Right cardiac atrium (tissue), 5 donors: ENCODE results near the gene SEMA5A. TPM values are rescaled to one million over a fixed set of nuclear protein-coding genes. Genes with fewer than 3 reads are reported as not detected.

Experiments
- ATAC-seq, 2 donors: fragments of 200-7000 bp; cut with Tn5 transposase; one replicate each; pipeline versions ENCODE4 v1.8.0 to v1.9.1; 2020; ENCODE audit warnings: moderate library complexity in 2 of 2, mild to moderate bottlenecking in 1 of 2
- DNase-seq, 3 donors: peaks; one replicate each; pipeline ENCODE4 v3.0.0-alpha.2; 2020
- H3K27ac ChIP-seq: one replicate; pipeline ENCODE4 v1.5.1; 2013; ENCODE audit warnings: mild to moderate bottlenecking, low read length, control low read depth, moderate library complexity
- H3K27me3 ChIP-seq: one replicate; pipeline ENCODE4 v1.6.1; 2013; ENCODE audit not compliant: control insufficient read depth, insufficient read depth
- H3K4me1 ChIP-seq: one replicate; pipeline ENCODE4 v1.6.1; 2013; ENCODE audit warnings: low read length; ENCODE audit not compliant: control insufficient read depth, insufficient read depth
- H3K4me3 ChIP-seq: one replicate; pipeline ENCODE4 v1.5.1; 2013; ENCODE audit warnings: low read length, control low read depth
- H3K9me3 ChIP-seq: one replicate; pipeline ENCODE4 v1.6.1; 2013; ENCODE audit warnings: low read length; ENCODE audit not compliant: control insufficient read depth
- WGBS: extraction: QIAGEN DNeasy Blood & Tissue Kit; methylation state at CpG from one replicate; pipeline ENCODE4 v1.1.7; 2013; 5-methylcytosine and 5-hydroxymethylcytosine counted together
- intact Hi-C, 4 donors: fragments of 100-400 bp; cut with DNase I; formaldehyde crosslinking; loops; one replicate each; pipeline versions ENCODE4 v1.11.0 to v1.14.0; 2022 to 2023
- polyA plus RNA-seq: library from polyadenylated mRNA; stranded (reverse); fragments of 200-250 nt; gene quantifications from one replicate; pipeline ENCODE4 v1.2.3, GENCODE V29; 2013
- total RNA-seq, 4 donors: library from RNA; stranded (reverse); fragmentation: NEBNext Ultra II Directional; extraction: Animal tissue kit (Norgen Biotek cat#: 25700); gene quantifications; one replicate each; pipeline ENCODE4 v1.2.1, GENCODE V29; 2021
- donor health status: healthy with polysubstance abuse.
- donor health status: DM: no; HTN: yes; CAD: no.
- donor health status: DM: no; HTN: no; CAD: no.
- donor health status: DM: no; HTN: yes; CAD: no; lungs with severe emphysema.
- donor health status: DM: yes; HTN: yes; CAD: no.

Gene SEMA5A
- total and polyA plus RNA-seq, 5 donors, result 6.7 to 28.2 (median 23.9) TPM

DNA sequence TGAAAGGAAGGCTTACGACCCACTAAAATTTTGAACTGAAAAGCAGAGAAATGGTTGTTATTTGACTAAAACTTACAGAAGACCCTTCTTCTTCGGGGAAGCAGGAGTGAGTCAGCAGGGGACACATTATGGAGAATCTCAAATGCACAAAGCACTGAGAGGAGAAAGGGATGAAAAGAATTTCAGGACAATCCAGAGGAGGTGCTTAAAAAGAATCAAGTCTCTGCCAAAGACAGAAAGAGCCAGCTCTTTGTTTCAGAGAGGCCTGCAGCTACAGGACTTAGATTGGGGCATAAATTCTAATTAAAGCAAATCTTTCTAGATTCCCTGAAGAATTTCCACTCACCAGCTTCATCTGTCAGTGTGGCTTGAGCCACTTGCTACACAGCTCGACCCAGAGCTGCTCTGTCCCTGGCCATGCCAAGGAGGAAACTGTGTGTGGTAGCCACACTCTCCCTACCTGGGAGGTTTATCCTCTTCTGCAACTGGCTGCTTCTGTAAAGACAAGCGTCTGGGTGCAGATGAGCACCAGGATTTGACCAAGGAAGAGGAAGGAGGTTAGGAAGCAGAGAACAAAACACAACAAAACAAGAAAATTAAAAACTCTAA is 89.9 kb downstream of the SEMA5A start:
- Histone ChIP-seq H3K4me3 (no peak overlapping the region), H3K9me3 (peaks cover 8% of the 10 kb centered on the region), H3K27ac (peak overlapping the region; percentile 65), H3K4me1 (peaks cover 2% of the 10 kb centered on the region), H3K27me3 (no peaks in the 10 kb centered on the region)
- ATAC-seq (no peak), DNase-seq (no peak)
- intact Hi-C loops, result no loop called here
- WGBS, result 46% methylated on average over 4 of the region's 4 CpGs

DNA sequence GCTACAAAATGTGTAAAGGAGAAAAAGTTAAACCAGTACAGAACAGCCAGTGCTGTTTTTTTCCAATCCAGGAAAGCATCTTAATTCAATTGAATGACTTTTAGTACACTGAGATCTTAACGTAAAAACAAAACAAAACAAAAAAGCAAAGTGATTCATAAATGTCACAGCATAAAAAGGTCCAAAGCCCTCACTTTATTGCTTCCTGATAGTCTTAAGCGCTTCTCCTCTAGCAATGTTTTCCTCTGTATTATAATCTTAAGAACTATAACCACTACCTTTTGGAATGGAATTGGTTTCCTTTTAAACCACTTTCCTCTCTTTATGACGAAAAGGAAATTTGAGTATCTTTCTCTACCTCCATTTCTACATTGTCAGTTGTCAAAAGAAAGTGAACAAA is 91.4 kb downstream of the SEMA5A start:
- Histone ChIP-seq H3K4me1 (peaks cover 5% of the 10 kb centered on the region), H3K27ac (no peak overlapping the region), H3K27me3 (no peaks in the 10 kb centered on the region), H3K9me3 (peaks cover 8% of the 10 kb centered on the region), H3K4me3 (no peak overlapping the region)
- intact Hi-C loops, result loop anchor here in 1 of 4 donors (5.0 kb wide), 1 partner anchor 43 kb away; no protein-coding TSS in a partner anchor
- ATAC-seq (no peak), DNase-seq (no peak)
- WGBS, result 78% methylated on average over 3 of the region's 3 CpGs

DNA sequence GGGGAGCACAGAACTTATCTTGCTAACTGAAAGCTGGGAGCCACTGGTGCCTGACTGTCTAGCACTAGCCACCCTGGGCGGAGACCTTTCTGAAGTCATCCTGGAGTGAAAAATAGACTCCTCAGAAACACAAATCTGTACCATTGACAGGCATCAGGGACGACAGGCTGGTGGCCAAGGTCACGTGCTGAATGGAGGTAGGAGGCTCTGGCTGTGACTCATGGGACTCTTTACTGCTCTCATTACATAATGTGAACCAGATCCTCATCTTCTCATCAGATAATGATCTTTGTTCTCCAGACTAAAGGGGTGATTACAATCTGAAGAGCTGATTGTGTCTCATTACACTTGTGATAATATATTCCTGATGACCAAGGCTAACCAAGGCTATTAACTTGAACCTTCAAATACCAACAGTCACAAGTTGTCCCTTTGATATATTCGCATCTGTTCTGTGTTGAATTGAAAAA is 91.8 kb downstream of the SEMA5A start:
- H3K4me1 ChIP-seq, result peaks cover 5% of the 10 kb centered on the region
- no peak overlapping the region for H3K4me3 ChIP-seq
- peak overlapping the region; percentile 62 for H3K27ac ChIP-seq
- no peaks in the 10 kb centered on the region for H3K27me3 ChIP-seq
- peaks cover 9% of the 10 kb centered on the region for H3K9me3 ChIP-seq
- intact Hi-C loops, result loop anchor here in 1 of 4 donors (5.0 kb wide), 1 partner anchor 43 kb away; no protein-coding TSS in a partner anchor
- no peak for ATAC-seq
- DNase-seq, result no peak
- WGBS, result 66% methylated on average over 4 of the region's 4 CpGs

DNA sequence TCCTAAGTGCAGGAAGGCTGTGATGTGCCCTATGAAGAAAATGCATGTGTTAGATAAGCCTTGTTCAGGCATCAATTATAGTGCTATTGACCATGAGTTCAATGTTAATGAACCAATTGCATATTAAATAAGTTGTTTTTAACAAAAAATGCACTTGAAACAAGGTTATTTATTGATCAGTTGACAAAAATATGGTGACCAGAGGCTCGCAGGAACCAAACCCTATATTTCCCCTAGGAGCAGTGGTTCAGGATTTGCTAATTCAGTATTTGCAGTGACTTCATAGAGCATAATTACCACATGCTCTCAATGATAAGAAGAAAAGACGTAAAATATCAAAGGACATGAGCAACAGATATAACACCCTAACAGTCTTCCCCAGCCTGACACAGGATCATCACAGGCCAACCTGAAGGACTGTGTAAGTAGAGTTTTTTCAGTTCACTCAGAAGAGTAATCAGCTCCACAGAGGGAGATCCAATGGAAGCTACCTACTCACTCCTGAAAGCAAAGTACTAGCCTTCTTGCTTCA is 92.3 kb downstream of the SEMA5A start:
- Histone ChIP-seq H3K4me3 (no peak overlapping the region), H3K27me3 (no peaks in the 10 kb centered on the region), H3K4me1 (peaks cover 5% of the 10 kb centered on the region), H3K9me3 (peaks cover 8% of the 10 kb centered on the region), H3K27ac (peak overlapping the region; percentile 62)
- no peak for DNase-seq
- intact Hi-C loops, result loop anchor here in 1 of 4 donors (5.0 kb wide), 1 partner anchor 44 kb away; no protein-coding TSS in a partner anchor
- WGBS, result 71% methylated on average over 2 of the region's 2 CpGs
- no peak for ATAC-seq

DNA sequence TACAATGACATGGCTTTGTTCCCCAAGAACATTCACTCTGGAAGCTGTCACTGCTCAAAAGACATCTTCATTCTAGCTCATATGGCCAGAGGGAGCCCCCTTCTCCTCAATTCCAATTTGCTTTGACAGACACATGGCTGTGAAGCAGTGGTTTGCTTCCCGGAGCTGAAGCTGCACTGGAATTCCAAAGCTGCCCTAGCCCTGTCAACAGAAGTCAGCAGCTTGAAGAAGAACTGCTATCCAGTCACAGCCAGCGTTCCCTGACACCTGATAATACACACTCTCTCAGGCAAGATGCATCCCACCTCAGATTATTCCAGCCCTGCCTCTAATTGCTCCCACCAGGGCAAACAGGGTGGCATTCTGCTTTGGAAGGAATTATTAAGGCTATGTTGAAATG is 93.7 kb downstream of the SEMA5A start:
- Histone ChIP-seq H3K27ac (peak overlapping the region; percentile 77), H3K27me3 (no peaks in the 10 kb centered on the region), H3K9me3 (peaks cover 10% of the 10 kb centered on the region), H3K4me1 (peaks cover 5% of the 10 kb centered on the region), H3K4me3 (no peak overlapping the region)
- WGBS, result 28% methylated on average over 2 of the region's 2 CpGs
- peak; percentile 72 to 85 for ATAC-seq
- intact Hi-C loops, result loop anchor here in 1 of 4 donors (5.0 kb wide), 1 partner anchor 45 kb away; no protein-coding TSS in a partner anchor
- no peak for DNase-seq

DNA sequence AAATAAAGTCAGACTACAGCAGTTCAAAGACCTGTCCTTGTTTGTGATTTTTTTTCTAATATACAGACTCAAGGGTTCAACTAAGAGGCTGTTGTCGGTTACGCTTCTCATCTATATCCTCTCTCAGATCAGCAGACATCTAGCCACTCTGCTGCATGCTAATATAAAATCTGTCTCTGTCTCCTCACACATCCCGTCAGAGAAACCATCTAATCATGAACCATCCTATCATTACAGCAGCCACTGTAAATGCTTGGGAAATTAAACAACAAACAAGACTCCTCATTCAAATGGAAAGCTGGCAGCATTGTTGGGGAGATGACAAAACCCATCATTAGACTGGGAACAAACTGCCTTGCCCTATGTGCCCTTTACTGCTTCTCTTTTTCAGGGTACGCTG is 94.8 kb downstream of the SEMA5A start:
- ATAC-seq, result no peak
- Histone ChIP-seq H3K4me1 (peaks cover 4% of the 10 kb centered on the region), H3K9me3 (peaks cover 9% of the 10 kb centered on the region), H3K27me3 (no peaks in the 10 kb centered on the region), H3K27ac (peak overlapping the region; percentile 54), H3K4me3 (no peak overlapping the region)
- DNase-seq, result no peak
- intact Hi-C loops, result loop anchor here in 1 of 4 donors (5.0 kb wide), 1 partner anchor 46 kb away; no protein-coding TSS in a partner anchor
- 68% methylated on average over 4 of the region's 4 CpGs for WGBS

DNA sequence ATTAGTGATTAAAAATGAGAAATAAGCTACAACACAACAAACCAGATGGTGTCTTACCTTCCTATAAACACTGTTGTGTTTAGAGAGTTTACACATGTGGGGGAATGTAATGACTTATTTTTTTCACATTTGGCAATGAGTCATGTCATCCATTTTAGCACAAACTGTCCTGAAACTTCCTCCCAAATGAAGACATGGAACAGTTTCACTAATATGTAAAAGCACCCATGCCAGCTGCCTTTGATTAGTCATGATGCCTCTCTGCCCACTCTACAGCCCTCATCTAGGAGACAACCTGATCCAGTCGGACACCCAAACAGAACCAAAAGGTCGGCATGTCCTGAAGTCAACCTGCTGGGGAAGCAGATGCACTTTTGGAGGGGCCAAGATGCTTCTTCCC is 98.2 kb downstream of the SEMA5A start:
- no peak overlapping the region for H3K4me3 ChIP-seq
- H3K27ac ChIP-seq, result no peak overlapping the region
- H3K4me1 ChIP-seq, result peaks cover 3% of the 10 kb centered on the region
- intact Hi-C loops, result no loop called here
- WGBS, result 89% methylated on average over 2 of the region's 2 CpGs
- H3K9me3 ChIP-seq, result peaks cover 4% of the 10 kb centered on the region
- H3K27me3 ChIP-seq, result no peaks in the 10 kb centered on the region
- DNase-seq, result no peak
- ATAC-seq, result no peak

DNA sequence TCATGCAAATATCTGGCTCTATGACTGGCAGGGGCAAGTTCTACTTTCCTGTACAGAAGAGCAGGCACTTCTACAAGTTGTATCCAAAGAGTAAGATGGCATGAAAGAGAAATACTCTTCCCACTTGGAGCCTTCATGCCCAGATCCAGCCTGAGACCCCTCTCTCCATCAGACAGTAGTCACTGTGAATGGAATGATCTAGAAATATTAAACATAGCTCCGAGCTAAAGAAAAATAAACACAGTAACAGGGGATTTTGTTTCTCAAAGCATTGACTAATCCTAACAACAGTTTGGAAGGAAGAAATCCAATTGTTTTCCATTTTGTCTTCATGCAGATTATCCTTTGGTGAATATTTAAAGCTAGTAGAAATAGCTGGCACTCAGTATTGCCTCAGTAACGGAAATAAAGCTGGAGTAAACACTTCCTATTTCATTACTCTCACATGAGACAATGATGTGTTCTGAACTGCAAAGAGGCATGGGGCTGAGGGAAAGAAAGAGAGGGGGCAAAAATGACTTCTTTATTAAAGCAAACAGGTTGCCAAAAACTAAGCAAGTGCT is 100.0 kb downstream of the SEMA5A start:
- Histone ChIP-seq H3K9me3 (peaks cover 8% of the 10 kb centered on the region), H3K27ac (peak overlapping the region; percentile 28), H3K4me1 (peaks cover 3% of the 10 kb centered on the region), H3K4me3 (no peak overlapping the region), H3K27me3 (no peaks in the 10 kb centered on the region)
- peak in 1 of 2 donors; percentile 59 for ATAC-seq
- DNase-seq, result no peak
- 30% methylated on average over 2 of the region's 2 CpGs for WGBS
- intact Hi-C loops, result no loop called here

DNA sequence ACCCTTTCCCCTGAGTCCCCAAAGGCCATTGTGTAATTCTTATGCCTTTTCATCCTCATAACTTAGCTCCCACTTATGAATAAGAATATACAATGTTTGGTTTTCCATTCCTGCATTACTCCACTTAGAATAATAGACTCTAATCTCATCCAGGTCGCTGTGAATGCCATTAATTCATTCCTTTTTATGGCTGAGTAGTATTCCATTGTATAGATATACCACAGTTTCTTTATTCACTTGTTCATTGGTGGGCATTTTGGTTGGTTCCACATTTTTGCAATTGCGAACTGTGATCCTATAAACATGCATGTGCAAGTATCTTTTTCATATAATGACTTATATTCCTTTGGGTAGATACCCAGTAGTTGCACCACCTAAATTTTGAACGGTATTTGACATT is 101.5 kb downstream of the SEMA5A start:
- peaks cover 3% of the 10 kb centered on the region for H3K4me1 ChIP-seq
- H3K9me3 ChIP-seq, result peaks cover 8% of the 10 kb centered on the region
- 85% methylated on average over 3 of the region's 3 CpGs for WGBS
- H3K4me3 ChIP-seq, result no peak overlapping the region
- no peak overlapping the region for H3K27ac ChIP-seq
- ATAC-seq (no peak), DNase-seq (no peak)
- intact Hi-C loops, result no loop called here
- no peaks in the 10 kb centered on the region for H3K27me3 ChIP-seq

DNA sequence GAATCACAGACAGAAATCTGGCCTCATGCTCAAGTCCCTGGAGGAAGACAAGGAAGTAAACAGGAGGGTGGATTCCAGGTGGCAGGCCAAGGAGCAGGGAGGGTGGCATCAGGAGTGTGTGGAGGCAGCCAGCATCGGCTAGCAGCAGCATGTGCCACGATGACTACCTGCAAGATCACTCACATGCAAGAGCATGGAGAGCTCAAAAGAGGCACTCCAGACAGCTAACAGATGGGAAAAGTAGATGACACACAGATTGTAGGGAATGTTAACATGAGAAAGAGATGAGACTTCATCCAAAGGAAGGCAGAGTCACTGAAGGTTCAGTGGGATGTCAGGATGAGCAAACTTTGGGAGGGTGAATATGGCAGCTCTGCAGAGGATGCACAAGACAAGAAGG is 104.3 kb downstream of the SEMA5A start:
- 83% methylated on average over 2 of the region's 2 CpGs for WGBS
- Histone ChIP-seq H3K4me1 (peaks cover 3% of the 10 kb centered on the region), H3K4me3 (no peak overlapping the region), H3K27ac (no peak overlapping the region), H3K9me3 (peaks cover 5% of the 10 kb centered on the region), H3K27me3 (no peaks in the 10 kb centered on the region)
- no peak for DNase-seq
- intact Hi-C loops, result no loop called here
- ATAC-seq, result no peak

DNA sequence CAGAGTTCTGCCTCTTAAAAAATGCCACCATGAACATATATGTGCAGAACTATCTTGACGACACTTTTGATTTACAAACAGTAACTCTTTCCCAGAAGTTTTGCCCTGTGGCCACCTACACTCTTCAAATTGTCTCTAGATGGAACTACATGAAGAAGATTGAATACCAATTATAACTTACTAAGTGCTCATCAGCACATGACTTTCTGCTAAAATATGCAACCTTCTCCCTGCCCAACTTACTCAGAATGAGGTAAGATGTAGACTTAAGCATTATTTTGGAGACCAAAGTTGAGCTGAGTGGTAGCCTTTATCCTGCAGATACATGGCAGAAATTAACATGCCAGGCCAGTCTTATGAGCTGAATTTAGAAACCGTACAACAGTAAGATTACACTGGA is 105.4 kb downstream of the SEMA5A start:
- DNase-seq (no peak), ATAC-seq (no peak)
- Histone ChIP-seq H3K27ac (no peak overlapping the region), H3K27me3 (no peaks in the 10 kb centered on the region), H3K9me3 (peaks cover 6% of the 10 kb centered on the region), H3K4me3 (no peak overlapping the region), H3K4me1 (peaks cover 3% of the 10 kb centered on the region)
- WGBS, result 83% methylated on average over 2 of the region's 2 CpGs
- intact Hi-C loops, result no loop called here
